ENCODE data around the gene RFX2. TPM values are rescaled to one million over a fixed set of nuclear protein-coding genes. Genes with fewer than 3 reads are reported as not detected.
A peak's percentile ranks its signal among the peaks of the same experiment; 100 is the strongest.

RFX2 gene
- polyA plus RNA-seq, 2 of the 4 experiments (the other 2 are of a cell fraction) = 3.7 to 3.9 TPM

GRCh38 chr19:6061376-6062130 is 48.7 kb downstream of the RFX2 start (continued):
- TF ChIP-seq, protein P1, sequence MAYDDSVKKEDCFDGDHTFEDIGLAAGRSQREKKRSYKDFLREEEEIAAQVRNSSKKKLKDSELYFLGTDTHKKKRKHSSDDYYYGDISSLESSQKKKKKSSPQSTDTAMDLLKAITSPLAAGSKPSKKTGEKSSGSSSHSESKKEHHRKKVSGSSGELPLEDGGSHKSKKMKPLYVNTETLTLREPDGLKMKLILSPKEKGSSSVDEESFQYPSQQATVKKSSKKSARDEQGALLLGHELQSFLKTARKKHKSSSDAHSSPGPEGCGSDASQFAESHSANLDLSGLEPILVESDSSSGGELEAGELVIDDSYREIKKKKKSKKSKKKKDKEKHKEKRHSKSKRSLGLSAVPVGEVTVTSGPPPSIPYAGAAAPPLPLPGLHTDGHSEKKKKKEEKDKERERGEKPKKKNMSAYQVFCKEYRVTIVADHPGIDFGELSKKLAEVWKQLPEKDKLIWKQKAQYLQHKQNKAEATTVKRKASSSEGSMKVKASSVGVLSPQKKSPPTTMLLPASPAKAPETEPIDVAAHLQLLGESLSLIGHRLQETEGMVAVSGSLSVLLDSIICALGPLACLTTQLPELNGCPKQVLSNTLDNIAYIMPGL (CRISPR knock-in tag; IDR thresholded peaks at IDR 0.05; ENCODE audit: borderline replicate concordance) = no peak
- TF ChIP-seq USF2 (IDR thresholded peaks at IDR 0.05) (no peak), JUN (IDR thresholded peaks at IDR 0.05) (no peak), KDM5A (IDR thresholded peaks at IDR 0.05) (no peak), EHMT2 (IDR thresholded peaks at IDR 0.05; ENCODE audit: low read depth) (no peak)

DNA sequence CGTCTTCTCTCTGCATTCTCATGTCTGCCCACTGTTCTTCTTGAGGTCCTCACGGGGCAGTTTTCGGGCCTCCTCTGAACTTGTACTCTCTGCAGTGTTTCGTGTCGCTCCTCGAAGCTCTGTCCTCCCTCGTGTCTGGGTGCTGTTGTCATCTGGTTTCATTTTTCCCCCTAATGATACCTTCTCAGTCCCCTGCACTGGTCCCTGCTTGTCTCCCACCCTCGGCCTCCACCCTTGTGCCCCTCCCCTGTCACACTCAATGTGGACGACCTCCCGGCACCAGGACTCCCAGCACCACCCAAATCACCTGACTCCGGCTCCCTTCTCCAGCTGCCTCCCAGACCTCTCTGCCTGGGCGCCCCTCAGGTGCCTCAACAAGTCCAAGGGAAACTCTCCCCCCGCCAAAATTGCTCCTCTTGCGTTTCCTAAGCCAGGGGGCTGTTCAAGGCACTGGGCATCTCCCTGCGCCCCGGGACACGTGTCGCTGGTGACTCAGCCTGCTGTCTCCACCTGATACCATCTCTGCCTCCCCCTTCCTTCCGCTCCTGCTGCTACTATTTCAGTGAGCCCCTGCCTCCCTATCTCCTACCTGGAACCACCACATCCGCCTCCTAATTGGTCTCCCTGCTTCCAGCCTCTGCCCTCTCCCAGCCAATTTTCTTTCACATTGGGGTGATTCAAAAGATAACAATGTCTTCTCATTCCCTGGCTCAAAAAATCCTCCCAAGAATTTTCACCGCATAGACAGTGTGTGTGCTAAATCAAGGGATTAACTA is 49.5 kb downstream of the RFX2 start:
- ATAC-seq = no peak
- Histone ChIP-seq H3K4me2 (peak overlapping the region; percentile 34; the same call in 2 of the 3 replicates), H3K9me3 (no peaks in the 10 kb centered on the region), H3K4me1 (peaks cover 59% of the 10 kb centered on the region), H3K4me3 (no peak overlapping the region), H3K27ac (peak overlapping the region; percentile 1 to 63; a peak in 4 of 6 replicates)
- TF ChIP-seq KDM5A (IDR thresholded peaks at IDR 0.05) (no peak), ZNF302 (CRISPR knock-in tag; IDR thresholded peaks at IDR 0.05) (no peak), FOSL2 (IDR thresholded peaks at IDR 0.05) (no peak), FOSL2 (CRISPR knock-in tag; IDR thresholded peaks at IDR 0.05) (0 out of 2 replicates have a peak, but pooled peaks have one; percentile 10)
- ChIA-PET CTCF (interaction anchor here (1.1 to 1.4 kb wide), 3 partner anchors 12 to 65 kb away, joined by 3 to 7 read pairs (median 3); no protein-coding TSS in a partner anchor), POLR2A (no interaction called here)
- FAIRE-seq = no peak
- WGBS (ENCODE audit: missing lambda C conversion rate) = 83% methylated on average over 21 of the region's 21 CpGs
- no peak for DNase-seq (ENCODE audit: low read depth in 1 of 2, low spot score in 1 of 2)

- Histone ChIP-seq H3K9me3 (no peaks in the 10 kb centered on the region), H3K27ac (peak overlapping the region; percentile 1 to 63; a peak in 4 of 6 replicates), H3K4me2 (no peak overlapping the region), H3K4me3 (no peak overlapping the region), H3K4me1 (peaks cover 53% of the 10 kb centered on the region)
- 100% methylated on average over 4 of the region's 4 CpGs for WGBS (ENCODE audit: missing lambda C conversion rate)
- ChIA-PET CTCF (interaction anchor here (1.1 to 1.4 kb wide), 3 partner anchors 12 to 65 kb away, joined by 3 to 7 read pairs (median 3); no protein-coding TSS in a partner anchor), POLR2A (no interaction called here)
- FAIRE-seq (no peak), ATAC-seq (no peak), DNase-seq (ENCODE audit: low read depth in 1 of 2, low spot score in 1 of 2) (no peak)
- TF ChIP-seq USF2 (IDR thresholded peaks at IDR 0.05) (no peak), ZNF302 (CRISPR knock-in tag; IDR thresholded peaks at IDR 0.05) (no peak), RARB (CRISPR knock-in tag; IDR thresholded peaks at IDR 0.05) (no peak), FOSB (CRISPR knock-in tag; IDR thresholded peaks at IDR 0.05) (no peak), MYC (IDR thresholded peaks at IDR 0.05; ENCODE audit: borderline replicate concordance, low read length) (no peak), JUNB (IDR thresholded peaks at IDR 0.05) (no peak), TFCP2L1 (CRISPR knock-in tag; IDR thresholded peaks at IDR 0.05) (no peak), RFX5 (IDR thresholded peaks at IDR 0.05) (no peak), EHMT2 (IDR thresholded peaks at IDR 0.05; ENCODE audit: low read depth) (no peak), EHF (CRISPR knock-in tag; IDR thresholded peaks at IDR 0.05) (no peak), POLR2AphosphoS2 (conservative IDR thresholded peaks at IDR 0.05; ENCODE audit: low read length) (no peak), GATA3 (IDR thresholded peaks at IDR 0.05; ENCODE audit: borderline replicate concordance) (no peak), CHD2 (IDR thresholded peaks at IDR 0.05; ENCODE audit: low read length, partially characterized antibody) (no peak), HES2 (IDR thresholded peaks at IDR 0.05) (no peak)
Observed at GRCh38 chr19:6059988-6060599, 50.2 kb downstream of the RFX2 start.
